ENCODE data around the gene PCNT. TPM values are rescaled to one million over a fixed set of nuclear protein-coding genes. Genes with fewer than 3 reads are reported as not detected.
"Not testable (repeated sequence)": the region's sequence is repeated elsewhere in the genome, so short reads cannot be mapped to it uniquely, and the experiment has no call there.

PCNT gene
- polyA plus RNA-seq, 3 donors, result 5.7 to 15.6 (median 11.2) TPM

DNA sequence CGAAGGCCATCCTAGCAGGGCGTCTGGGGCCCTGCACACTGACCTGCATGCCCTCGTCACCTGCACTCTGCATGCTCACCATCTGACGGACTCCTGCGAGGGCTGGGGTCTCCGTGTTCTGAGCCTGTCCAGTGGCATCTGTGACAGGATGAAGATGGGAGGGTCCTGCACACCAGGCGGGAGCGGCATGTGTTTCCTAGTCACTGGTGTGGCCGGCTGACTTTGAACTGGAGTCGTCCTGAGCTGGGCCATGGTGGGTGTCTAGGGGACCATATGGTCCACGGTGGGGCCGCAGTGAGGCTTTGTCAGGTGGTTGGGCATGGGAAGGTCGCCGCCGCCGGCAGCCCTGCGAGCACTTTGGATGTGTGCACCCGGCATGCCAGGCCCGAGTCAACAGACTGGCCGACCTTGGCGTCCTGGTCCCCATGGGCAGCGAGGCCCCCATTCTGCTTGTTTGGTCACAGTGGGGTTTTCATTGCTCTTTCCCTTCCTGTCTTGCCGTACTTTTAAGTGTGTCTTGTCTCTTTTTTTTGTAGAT, 118.1 kb downstream of the PCNT start:
- no peak overlapping the region for H3K27ac ChIP-seq (ENCODE audit: low read depth, low read length)
- WGBS, 3 donors, result 94 to 96% (median 95%) methylated on average over 23 of the region's 23 CpGs

- 69 to 92% (median 74%) methylated on average over 15 of the region's 15 CpGs for WGBS, 3 donors
- no peak overlapping the region for H3K27ac ChIP-seq (ENCODE audit: low read depth, low read length)
Measured at GRCh38 chr21:46442938-46443337, 119.0 kb downstream of the PCNT start.

DNA sequence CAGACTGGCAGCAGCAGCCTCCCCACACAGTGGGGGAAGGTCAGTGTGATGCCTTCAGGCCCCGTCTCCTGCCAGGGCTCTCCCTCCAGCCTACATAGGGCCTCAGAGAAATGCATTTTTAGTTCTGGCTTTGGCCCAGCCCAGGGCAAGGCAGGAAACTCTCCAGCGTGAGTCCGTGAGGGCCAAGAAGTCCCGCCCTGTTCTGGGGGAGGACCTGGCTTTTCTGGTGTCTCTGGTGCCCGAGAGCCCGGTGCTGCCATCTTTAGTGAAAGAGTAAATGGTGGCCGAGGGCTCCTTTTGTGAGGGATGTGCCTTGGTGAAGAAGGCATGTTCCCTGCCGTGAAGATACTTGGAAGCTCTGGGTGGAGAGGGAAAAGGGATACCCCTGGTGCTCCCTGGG, 120.0 kb downstream of the PCNT start:
- WGBS, 3 donors, result 62 to 80% (median 66%) methylated on average over 8 of the region's 8 CpGs
- H3K27ac ChIP-seq (ENCODE audit: low read depth, low read length), result no peak overlapping the region

GRCh38 chr21:46448108-46448507, 124.2 kb downstream of the PCNT start:
- no peak overlapping the region for H3K27ac ChIP-seq (ENCODE audit: low read depth, low read length)
- 93 to 99% (median 95%) methylated on average over 5 of the region's 5 CpGs for WGBS, 3 donors

GRCh38 chr21:46448855-46449254, 124.9 kb downstream of the PCNT start:
- 96 to 98% (median 97%) methylated on average over 6 of the region's 6 CpGs for WGBS, 3 donors
- H3K27ac ChIP-seq (ENCODE audit: low read depth, low read length), result not testable (repeated sequence)

DNA sequence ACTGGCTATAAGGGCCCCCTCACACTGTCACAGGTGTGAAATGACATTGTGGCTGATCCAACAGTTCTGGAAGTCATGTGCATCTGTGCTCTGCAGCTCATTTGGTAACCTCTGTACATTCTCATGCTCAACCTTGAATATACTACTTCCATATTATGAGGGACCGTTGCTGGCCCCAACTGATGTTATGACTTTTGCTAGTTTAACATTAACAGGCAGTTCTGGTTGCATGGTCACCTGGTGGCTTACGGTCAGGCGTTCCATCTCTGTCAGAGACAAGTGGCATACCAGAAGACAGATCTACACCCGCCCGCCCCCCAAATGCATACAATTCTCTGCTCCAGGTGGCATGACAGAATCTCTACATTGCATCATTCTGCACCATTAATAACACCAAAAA, 128.8 kb downstream of the PCNT start:
- 65 to 98% (median 94%) methylated on average over 5 of the region's 5 CpGs for WGBS, 3 donors

DNA sequence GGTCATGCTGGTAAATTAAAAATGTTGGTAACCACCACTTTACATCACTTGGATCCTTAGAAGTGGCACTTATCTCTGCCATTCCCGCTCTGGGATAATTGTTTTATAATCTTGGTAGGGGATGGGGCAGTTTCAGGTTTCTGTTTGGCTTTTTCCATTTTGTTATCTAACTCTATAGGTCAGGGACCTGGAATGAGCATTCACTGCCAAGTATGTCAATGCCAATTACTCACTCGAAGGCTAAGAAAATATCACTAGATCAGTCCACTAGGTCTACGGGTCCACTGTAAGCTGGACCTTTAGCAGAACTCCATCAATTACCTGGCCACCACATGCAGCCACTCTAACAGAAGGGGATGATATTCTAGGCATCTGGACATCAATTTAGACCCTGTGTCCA, 130.2 kb downstream of the PCNT start:
- 32 to 59% (median 54%) methylated on average over 3 of the region's 3 CpGs for WGBS, 3 donors
- no peak overlapping the region for H3K27ac ChIP-seq (ENCODE audit: low read depth, low read length)

More for the DNA sequence above, 128.8 kb downstream of the PCNT start:
- no peak overlapping the region for H3K27ac ChIP-seq (ENCODE audit: low read depth, low read length)

DNA sequence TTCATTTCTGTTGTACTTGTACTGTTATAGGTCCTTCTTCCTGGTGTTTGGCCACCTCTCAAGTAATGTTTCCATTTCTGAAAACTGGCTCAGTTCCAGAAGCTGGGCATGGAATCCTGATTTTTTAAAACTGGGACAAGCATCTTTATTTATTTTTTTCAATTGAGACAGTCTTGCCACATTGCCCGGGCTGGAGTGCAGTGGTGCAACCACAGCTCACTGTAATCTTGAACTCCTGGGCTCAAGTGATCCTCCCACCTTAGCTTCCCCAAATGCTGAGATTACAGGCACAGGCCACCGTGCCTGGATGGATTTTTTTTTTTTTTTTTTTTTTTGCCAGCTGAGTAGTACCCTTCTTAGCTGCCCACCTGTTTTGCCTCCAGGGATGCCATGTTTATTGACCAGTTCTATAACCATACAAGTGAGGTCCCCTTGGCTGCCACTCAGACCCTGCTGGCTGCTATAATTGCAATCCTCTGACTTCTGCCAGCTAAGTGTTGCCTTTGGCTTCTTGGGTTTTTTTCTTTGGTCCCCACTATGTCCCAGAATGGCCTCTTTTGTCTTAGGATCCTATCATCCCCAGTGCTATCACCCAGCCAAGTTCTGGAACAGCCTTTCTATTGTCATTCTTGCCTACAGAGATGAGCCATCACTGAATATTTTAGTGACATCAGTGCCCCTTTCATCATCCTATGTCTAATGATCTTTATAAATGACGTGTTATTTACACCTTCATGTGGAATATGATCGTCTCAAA, 130.9 kb downstream of the PCNT start:
- WGBS, 3 donors, result 53 to 87% (median 72%) methylated on average over 4 of the region's 4 CpGs
- no peak overlapping the region for H3K27ac ChIP-seq (ENCODE audit: low read depth, low read length)

GRCh38 chr21:46455575-46456385, 131.8 kb downstream of the PCNT start:
- no peak overlapping the region for H3K27ac ChIP-seq (ENCODE audit: low read depth, low read length)
- 50 to 65% (median 59%) methylated on average over 10 of the region's 10 CpGs for WGBS, 3 donors

DNA sequence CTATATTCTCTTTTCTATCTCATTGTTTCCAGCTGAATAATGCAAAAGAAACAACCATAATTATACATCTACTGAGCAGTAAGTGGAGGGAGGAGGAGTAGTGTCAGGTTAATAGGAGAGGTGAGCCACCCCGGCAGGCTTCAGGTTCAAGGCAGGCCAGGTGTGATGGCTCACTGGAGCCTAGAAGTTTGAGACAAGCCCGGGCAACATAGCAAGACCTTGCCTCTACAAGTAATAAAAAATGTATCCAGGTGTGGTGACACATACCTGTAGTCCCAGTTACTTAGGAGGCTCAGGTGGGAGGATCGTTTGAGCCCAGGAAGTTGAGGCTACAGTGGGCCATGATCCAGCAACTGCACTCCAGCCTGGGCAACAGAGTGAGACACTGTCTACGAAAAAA, 132.8 kb downstream of the PCNT start:
- no peak overlapping the region for H3K27ac ChIP-seq (ENCODE audit: low read depth, low read length)
- WGBS, 3 donors, result 91 to 93% (median 91%) methylated on average over 4 of the region's 4 CpGs

GRCh38 chr21:46457801-46458314, 133.9 kb downstream of the PCNT start:
- no peak overlapping the region for H3K27ac ChIP-seq (ENCODE audit: low read depth, low read length)
- 1 to 2% (median 1%) methylated on average over 30 of the region's 30 CpGs for WGBS, 3 donors

DNA sequence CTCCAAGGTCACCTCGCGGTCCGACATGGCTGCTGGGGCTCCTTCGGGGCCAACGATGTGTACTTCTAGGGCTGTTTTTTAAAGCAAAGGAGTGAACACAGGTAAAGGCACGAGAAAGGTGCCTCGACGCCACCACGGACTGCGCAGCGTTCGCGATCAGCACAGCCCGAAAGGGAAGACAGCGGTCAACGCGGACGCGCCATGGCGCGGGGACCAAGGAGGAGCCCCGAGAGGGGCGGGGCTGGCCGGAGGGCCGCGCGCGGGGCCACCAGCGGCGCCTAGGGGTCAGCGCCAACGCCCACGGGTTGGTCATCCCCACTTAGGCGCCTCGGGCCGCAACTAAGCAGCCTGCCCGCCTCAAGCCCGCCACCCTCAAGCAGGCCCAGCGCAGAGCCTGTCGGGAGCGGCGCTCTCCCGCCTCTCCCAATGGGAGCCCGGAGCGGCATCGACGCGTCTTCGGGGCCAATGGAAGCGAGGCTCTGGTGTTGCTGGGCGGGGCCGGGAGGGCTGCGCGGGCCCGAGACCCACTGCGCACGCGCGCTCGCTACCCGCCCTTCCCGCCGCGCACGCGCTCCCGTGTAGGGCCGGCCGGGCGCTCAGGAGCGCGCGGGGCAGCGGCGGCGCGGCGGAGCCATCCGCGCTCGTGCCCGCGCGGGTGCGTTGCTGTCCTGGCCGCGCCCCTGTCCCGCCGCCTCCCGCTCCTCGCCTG, 134.5 kb downstream of the PCNT start, which contains the start of gene DIP2A:
Gene DIP2A, plus strand, starts transcription at position 577 of the 709 bp plus-strand sequence. CDS start 241 bp downstream, outside the sequence.
- WGBS, 3 donors, result 0 to 1% (median 0%) methylated on average over 62 to 91 of the region's 91 CpGs
- no peak within 1 kb of the TSS for H3K27ac ChIP-seq (ENCODE audit: low read depth, low read length)

DNA sequence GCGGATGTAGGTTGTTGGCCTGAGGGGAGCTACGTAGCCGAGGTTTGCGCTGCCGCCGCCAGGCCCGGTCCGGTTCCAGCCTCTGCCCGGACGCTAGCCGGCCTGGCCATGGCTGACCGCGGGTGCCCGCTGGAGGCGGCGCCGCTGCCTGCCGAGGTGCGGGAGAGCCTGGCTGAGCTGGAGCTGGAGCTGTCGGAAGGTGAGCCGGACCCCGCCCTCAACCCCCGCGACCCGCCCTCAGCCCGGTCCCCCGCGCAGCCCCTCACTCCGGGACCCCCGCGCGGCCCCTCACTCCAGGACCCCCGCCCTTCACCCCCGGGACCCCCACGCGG, 135.0 kb downstream of the PCNT start:
- H3K27ac ChIP-seq (ENCODE audit: low read depth, low read length), result no peak overlapping the region
- 0 to 1% (median 1%) methylated on average over 20 to 36 of the region's 36 CpGs for WGBS, 3 donors

- H3K27ac ChIP-seq (ENCODE audit: low read depth, low read length), result no peak overlapping the region
- WGBS, 3 donors, result 2 to 3% (median 2%) methylated on average over 21 to 41 of the region's 41 CpGs
Measured at GRCh38 chr21:46459356-46460112, 135.6 kb downstream of the PCNT start.

GRCh38 chr21:46461909-46462308, 138.0 kb downstream of the PCNT start:
- 44 to 77% (median 72%) methylated on average over 5 of the region's 5 CpGs for WGBS, 3 donors
- H3K27ac ChIP-seq (ENCODE audit: low read depth, low read length), result no peak overlapping the region

DNA sequence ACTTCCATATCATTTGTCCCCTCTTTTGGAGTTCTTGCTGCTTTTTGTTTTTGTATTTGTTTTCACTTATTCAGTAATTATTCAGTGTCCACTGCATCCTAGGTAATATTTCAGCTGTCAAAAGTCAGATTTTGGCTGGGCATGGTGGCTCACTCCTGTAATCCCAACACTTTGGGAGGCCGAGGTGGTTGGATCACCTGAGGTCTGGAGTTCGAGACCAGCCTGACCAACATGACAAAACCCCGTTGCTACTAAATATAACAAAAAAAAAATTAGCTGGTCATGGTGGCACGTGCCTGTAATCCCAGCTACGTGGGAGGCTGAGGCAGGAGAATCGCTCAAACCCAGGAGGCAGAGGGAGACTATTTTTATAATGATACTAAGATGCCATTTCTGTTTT, 141.2 kb downstream of the PCNT start:
- WGBS, 3 donors, result 92 to 94% (median 93%) methylated on average over 6 of the region's 6 CpGs
- H3K27ac ChIP-seq (ENCODE audit: low read depth, low read length), result not testable (repeated sequence)

- 62 to 81% (median 65%) methylated on average over 3 of the region's 3 CpGs for WGBS, 3 donors
Measured at GRCh38 chr21:46465651-46466050, 141.7 kb downstream of the PCNT start.

More at GRCh38 chr21:46465651-46466050, 141.7 kb downstream of the PCNT start:
- no peak overlapping the region for H3K27ac ChIP-seq (ENCODE audit: low read depth, low read length)
